Measurements from ENCODE around the gene ATP8B3.

The ATP8B3 gene

DNA sequence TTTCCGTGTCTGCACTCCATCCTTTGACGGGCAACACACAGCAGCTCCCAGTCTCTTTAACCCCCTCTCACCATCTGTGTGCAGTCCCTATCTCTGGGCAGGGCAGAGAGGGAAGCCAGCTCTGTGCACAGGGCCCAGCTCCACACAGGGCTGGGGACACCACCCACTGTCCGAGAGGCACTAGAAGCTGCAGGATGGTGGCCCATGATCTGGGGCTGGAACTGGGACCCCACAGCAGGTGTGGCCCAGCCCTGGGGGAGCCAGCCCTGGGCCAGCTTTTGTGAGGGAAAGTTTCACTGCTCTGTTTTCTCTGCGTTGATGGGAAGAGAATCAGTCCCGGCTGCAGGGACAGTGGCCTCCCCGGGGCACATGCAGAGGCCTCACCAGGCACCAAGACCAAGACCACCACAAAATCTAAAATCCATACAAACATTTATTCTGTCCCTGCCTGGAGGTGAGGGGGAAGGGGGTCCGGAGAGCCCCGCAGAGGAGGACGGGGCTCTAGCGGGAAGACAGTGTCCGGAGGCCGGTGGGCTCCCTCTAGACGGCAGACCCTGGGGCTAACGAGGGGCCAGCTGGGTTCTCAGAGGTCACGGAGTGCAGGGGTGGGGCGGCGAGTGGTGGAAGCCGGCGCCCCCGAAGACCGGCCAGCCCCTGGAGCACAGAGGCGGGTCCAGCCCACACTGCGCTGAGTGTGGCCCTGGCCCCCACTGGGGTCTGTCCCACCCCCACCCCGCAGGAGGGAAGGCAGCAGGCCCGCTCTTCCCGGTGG is 2.9 kb upstream of the ATP8B3 start:
- DNase-seq (ENCODE audit: low read depth) = no peak
- no peak overlapping the region for H3K4me3 ChIP-seq (replicated peaks; ENCODE audit: low read depth, low read length)
- TF ChIP-seq, protein P1, sequence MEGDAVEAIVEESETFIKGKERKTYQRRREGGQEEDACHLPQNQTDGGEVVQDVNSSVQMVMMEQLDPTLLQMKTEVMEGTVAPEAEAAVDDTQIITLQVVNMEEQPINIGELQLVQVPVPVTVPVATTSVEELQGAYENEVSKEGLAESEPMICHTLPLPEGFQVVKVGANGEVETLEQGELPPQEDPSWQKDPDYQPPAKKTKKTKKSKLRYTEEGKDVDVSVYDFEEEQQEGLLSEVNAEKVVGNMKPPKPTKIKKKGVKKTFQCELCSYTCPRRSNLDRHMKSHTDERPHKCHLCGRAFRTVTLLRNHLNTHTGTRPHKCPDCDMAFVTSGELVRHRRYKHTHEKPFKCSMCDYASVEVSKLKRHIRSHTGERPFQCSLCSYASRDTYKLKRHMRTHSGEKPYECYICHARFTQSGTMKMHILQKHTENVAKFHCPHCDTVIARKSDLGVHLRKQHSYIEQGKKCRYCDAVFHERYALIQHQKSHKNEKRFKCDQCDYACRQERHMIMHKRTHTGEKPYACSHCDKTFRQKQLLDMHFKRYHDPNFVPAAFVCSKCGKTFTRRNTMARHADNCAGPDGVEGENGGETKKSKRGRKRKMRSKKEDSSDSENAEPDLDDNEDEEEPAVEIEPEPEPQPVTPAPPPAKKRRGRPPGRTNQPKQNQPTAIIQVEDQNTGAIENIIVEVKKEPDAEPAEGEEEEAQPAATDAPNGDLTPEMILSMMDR (IDR thresholded peaks at IDR 0.05; ENCODE audit: low read length, missing control alignments) = no peak

DNA sequence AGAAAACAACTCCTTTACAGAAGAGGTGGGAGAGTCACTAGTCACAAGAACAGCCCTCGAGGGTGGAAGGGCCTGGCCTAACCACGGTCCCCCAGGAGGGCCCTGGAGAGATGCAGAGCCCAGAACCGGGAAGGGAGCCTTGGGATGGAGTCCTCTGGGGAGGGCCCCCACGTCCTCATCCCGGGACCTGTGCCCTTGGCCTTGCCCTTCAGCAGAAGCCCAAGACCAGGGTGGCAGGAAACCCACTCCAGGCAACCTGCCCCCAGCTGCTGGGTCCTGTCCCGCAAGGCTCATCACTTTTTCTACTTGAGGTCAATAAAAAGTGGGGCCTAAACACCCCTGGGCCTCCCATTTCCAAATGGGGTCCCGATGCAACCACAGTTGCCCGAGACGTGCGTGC is 2.3 kb upstream of the ATP8B3 start:
- no peak overlapping the region for H3K4me3 ChIP-seq (replicated peaks; ENCODE audit: low read depth, low read length)
- TF ChIP-seq, protein P1 (IDR thresholded peaks at IDR 0.05; ENCODE audit: low read length, missing control alignments) = no peak
- no peak for DNase-seq (ENCODE audit: low read depth)

DNA sequence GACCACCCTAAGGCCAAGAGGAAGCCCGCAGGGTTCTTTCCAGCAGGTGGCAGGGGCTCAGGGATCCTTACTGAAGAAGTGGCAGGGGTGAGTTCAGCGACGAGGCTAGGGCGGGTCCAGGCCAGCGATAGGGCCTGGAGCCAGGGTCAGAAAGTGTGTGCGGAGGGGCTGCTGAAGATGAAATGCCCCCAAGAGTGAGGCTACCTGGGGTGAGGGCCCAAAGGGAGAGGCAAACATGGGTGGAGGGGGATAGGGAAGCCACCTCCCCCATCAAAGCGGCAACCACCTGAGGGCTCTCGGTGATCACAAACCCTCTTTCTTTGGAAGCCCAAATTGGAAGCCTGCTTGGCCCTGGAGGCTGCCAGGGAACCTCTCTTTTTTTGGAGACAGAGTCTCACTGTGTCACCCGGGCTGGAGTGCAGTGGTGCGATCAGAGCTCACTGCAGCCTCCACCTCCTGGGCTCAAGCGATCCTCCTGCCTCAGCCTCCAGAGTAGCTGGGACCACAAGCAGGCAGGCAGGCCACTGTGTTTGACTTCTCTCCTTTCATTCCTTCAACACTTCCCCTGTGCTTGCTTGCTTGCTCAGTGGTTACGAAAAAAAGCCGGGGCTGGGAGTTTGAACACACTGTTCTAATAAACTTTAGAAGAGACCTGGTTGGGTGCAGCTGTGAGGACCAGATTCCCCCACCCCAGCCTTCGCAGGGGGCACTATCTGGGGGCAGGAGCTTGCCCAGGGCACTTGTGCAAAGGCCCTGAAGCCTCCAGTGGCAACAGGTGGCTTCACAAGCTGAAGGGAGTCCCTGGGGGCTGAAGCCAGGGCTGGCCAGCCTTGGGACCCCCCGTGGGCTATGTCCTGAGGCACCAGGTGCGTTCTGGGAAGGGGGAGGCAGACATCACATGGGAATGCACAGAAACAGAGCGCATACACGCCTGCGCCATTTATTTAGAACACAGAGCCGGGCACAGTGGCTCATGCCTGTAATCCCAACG is 1.4 kb upstream of the ATP8B3 start:
- TF ChIP-seq, protein P1 (IDR thresholded peaks at IDR 0.05; ENCODE audit: low read length, missing control alignments) = no peak
- DNase-seq (ENCODE audit: low read depth) = no peak
- H3K4me3 ChIP-seq (replicated peaks; ENCODE audit: low read depth, low read length) = peak overlapping the region; percentile 55

DNA sequence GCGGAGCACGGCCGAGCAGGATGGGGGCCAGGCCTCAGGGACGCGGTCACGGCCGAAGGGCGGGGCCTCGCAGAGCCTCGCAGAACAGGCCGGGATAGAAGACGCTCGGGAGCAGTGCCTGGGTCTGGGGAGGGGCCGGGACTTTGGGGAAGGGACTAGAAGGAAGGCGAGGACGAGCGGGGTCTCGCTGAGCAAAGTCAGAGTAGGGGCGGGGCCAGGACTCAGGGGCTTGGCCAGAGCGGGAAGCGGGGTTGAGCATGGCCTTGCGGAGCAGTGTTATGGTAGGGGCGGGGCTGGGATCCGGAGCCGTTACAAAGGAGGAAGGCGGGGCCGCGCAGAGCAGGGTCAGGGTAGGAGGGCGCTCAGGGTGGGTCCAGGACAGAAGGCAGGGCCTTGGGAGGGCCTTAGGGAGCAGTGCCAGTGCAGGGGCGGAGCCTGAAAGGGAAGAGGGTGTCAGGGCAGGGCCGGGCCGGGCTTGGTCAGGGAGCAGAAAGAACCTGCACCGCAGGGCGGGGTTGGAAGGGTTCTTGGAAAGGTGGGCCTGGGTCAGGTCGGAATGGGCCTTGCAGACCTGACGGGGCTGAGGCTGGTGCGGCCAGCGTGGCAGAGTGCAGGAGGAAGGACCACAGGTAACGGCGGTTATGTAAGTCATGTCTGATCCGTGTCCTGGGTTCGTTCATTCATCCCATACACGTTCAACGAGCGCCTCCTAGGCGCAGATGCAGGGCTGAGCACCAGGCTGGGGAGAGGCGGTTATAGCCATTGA is 533 bp upstream of the ATP8B3 start:
- DNase-seq (ENCODE audit: low read depth) = peak; percentile 94
- H3K4me3 ChIP-seq (replicated peaks; ENCODE audit: low read depth, low read length) = peak overlapping the region; percentile 55
- TF ChIP-seq, protein P1 (IDR thresholded peaks at IDR 0.05; ENCODE audit: low read length, missing control alignments) = peak; percentile 61

DNA sequence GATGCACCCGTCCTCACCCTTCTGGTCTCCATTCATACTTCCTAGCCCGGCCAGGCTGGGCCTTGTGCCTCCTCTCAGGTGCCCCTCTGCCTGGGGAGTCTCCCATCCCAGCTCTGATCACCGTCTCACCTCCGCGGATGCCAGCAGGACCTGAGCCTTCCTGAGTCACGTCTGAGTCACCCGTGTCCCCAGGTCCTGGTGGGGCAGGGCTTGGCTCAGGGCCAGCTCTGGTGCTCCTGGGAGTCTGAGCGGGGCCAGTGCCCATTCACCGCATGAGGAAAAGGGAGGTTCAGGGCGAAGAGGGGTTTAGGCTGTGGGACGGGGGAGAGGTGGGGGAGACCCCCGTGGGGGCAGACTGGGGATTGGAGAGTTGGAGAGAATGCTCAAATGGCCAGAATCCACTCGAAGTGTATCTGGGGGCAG is 593 bp downstream of the ATP8B3 start:
- TF ChIP-seq, protein P1 (IDR thresholded peaks at IDR 0.05; ENCODE audit: low read length, missing control alignments) = no peak
- H3K4me3 ChIP-seq (replicated peaks; ENCODE audit: low read depth, low read length) = peak overlapping the region; percentile 55
- peak; percentile 36 for DNase-seq (ENCODE audit: low read depth)

DNA sequence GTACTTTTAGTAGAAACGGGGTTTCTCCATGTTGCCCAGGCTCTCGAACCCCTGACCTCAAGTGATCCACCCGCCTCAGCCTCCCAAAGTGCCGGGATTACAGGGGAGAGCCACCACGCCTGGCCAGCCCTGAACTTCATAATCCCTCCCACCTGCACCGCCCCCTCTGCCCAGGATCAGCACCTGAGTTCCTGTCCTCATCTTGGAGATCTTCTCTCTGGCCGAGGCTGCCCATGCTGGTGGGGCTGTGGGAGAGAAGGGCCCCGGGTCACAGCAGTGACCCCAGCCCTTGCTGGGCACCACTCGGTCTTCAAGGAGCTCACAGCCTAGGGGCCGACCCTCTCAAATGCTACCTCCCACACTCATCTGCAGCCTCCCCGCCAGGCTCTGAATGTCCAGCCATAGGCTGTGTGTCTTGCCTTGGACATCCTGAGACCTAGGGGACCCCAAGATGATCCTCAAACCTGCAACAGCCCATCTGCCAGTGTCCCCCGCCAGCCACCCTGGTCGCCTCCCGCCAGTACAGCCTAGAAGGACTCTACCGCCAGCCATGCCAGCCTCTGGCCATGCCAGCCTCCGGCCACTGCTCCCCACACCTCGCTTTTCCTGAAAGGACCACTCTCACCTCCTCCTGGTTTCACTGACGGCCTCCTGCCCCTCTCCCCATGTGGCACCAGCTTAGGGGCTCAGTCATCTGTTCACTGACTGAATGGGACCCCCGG is 1.5 kb downstream of the ATP8B3 start:
- TF ChIP-seq, protein P1 (IDR thresholded peaks at IDR 0.05; ENCODE audit: low read length, missing control alignments) = no peak
- H3K4me3 ChIP-seq (replicated peaks; ENCODE audit: low read depth, low read length) = no peak overlapping the region
- no peak for DNase-seq (ENCODE audit: low read depth)

Data from fibroblast of pulmonary artery (primary cell).